GM19099 (cell line): ENCODE measurements around the gene DMRTA2.

Experiments
- POLR2A ChIP-seq: IDR thresholded peaks from 3 replicates; pipeline ENCODE4 v1.6.1; 2011; ENCODE audit warnings: low read depth; ENCODE audit not compliant: insufficient read length; ENCODE audit errors: extremely low read depth

The DMRTA2 gene

DNA sequence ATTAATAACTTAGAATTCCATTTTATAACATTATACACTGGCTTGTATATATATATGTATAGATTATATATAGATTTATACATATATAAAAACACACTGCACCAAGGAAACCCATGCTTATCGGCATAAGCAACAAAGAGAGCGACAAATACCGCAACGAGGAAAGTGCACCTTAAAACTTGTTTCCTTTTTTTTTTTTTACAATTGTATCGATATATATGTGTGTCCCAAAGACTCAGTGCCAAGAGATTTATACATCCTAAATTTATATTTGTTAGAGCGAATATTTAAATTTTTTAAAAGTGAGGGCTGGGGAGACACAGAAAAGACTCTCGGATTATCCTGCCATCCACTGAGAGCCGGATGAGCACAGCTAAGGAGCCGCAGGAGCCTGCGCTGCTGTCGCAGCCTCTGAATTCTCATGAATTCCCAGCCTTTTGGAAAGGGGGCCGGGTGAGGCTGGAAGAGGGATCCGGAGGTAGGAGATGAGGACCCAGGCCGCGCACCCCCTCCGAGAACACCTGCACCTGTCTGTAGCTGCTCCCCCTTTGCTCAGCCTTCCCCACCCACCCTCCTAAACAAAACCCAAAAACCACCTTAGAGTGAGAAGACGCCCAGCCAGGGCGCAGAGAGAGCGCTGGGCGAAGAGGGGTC is 5.2 kb downstream of the DMRTA2 start:
- no peak for TF ChIP-seq POLR2A

DNA sequence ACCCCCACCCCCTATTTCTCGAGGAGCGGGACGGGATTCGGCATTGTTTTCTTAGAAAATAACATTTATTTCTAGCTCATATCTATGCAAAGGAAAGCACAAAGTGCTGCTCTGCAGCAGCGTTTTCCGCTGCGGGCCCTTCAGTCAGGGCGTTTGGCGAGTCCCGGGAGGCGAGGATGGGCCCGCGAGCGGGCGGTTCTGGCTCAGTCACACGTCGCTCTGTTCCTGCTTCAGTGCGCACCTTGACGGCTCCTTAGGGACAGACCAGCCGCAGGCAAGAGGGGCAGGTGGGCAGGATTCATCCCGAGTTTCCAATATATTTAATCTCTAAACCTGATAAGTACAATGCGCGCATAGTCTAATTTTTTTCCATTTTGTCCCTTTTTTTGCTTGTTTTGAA is 5.7 kb downstream of the DMRTA2 start:
- TF ChIP-seq POLR2A: no peak

DNA sequence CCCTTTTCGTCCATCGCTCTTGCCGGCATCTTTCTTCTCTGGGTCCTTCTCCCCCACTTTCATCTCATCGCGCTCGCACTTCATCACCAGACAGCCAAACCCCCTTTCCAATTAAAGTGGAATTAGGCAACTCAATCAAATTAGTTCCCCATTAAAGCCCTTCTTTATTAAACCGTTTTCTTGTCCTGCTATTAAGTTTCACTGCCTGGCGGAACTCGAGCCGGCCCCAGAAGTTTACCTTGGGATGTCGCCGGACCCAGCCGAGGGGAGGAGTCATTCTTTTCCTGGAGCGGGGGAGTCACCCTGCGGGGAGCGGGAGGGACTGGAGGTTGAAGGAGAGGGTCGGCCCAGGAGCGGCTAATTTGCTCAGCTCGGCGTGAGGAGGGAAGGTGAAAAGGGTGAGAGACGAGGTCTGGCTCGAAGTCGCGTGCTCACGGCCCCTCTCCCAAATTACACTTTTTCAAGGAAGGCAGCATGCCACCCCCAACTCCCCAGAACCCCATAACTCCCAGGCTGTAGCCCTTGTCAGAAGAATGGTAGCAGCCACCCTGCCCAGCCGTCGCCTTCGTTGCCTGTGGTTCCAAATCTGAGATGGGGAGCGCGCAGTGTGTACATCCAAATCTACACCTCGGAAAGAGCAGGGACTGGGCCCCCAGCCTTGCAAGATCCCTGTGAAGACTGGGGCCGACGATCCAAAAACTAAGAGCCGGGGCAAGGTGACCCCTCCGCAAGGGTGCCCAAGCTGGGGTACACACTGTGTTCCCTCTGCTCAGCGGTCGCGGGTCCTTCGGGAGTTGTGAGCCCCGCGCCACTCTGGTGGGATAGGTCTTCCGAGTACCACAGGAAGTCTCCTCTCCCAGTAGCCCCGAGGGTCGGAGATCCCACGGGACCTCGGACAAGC is 6.4 kb downstream of the DMRTA2 start:
- no peak for TF ChIP-seq POLR2A

DNA sequence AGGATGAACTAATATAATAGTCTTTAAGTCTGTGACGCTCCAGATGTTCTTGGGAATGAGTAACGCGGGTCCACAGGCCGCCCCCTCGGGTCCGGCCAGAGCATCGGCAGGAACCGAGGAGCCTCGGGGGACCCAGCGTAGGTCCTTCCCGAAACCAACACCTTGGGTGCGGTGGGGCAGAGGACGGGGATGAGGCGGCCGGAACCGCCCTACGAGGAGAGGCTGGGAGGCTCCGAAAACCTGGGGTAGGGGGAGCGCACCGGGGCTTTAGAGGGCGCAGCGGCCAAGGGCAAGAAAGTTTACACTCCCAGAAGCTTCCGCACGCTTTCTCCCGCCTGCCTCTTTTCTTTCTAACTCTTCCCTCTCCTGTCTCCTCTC is 7.1 kb downstream of the DMRTA2 start:
- no peak for TF ChIP-seq POLR2A

DNA sequence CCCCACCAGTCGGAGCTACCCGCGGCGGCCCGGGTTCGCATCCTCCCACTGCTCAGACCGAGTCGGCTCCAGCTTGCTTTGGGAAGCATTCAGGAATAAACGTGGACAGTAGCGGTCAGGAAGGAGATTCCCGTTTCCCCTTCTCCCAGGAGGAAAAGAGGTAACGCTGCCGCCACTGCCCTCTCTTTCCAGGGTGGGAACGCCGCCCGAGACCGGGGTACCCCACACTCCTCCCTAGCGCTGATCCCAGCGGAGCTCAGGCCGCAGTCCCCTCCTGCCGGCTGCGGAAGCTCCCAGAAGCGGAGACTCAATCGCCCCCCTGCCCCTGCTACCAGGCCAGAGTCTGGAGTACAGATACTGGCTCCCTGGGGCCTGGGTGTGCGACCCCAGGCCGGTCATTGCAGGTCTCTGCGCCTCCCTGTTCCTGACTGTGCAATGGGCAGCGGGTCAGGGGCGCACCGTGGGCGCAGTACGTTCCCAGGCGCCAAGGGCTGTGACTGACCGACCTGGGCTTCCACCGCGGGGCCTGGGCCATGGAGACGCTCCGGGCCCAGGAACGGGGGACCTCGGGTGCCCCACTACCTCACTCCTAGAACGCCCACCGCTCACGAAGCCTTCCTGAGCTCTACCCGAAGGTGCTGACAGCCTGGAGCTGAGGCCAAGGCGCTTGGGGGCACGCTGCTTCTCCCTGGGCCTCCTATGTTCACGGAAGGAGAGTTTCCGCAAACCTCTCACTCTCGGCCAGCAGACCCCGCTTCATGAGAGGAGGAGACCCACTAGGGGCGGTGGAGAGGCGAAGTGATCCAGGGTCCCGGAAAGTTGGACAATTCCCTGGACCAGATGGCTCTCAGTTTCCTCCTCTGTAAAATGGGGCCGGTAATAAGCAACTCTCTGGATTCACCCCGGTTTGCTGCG is 7.8 kb downstream of the DMRTA2 start:
- no peak for TF ChIP-seq POLR2A

DNA sequence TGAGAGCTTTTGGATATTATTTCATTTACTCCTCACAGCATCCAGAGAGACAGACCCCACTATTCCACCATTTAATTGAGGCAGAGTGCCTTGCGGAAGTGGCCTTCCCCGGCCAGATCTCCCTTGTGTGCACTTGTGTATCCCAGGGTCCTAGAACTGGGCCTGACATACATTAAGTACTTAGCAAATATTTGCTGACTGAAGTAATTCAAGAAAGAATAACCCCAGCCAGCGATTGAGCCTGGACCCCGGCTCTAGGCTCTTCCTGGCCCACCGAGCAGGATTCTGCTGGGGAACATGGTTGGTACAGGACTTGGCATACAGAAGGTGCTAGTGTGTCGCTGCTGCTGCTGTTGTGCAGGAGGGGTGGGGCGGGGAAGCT is 8.4 kb downstream of the DMRTA2 start:
- no peak for TF ChIP-seq POLR2A

DNA sequence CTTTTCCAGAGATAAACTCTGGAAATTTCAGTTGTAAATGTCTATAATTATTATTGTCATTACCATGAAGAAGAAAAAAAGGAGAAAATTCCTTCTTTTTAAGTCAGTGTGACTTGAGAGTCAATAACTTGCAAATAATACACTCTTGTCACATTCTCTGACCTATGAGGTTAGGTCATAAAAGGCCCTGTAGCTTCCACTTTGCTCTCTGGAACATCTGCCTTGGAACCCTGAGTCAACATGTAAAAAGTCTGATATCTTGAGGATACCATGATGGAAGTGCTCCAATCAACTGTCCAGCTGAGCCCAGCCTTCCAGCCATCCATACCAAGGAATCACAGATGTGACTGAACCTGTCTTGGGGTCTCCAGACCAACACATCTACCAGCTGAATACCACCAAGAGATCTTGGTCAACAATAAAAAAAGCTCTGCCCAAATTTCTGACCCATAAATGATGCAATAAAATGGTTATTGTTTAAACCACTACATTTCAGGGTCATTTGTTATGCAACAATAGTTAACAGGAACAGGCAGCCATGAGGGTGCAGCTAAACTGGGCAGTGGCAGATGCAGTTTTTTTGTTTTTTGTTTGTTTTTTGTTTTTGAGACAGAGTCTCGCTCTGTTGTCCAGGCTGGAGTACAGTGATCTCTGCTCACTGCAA is 10.3 kb downstream of the DMRTA2 start:
- TF ChIP-seq POLR2A: no peak

DNA sequence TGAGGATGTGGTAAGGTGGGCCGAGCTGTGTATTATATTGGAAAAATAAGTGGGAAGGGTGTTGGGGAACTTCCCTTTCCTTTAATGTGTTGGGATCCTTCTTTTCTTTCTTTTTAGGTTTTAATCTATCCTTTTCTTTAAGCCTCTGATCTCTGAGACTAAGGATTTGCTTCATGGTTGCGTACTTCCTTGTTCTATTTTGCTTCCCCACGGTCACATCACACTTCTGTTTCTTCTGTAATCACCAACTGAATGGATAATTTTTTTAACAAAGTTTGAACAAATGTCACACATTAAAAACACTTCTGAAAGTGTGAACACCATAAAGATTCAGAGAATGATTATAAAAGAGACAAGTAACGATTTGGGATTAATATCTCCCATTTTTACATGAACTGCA is 17.4 kb downstream of the DMRTA2 start:
- TF ChIP-seq POLR2A: no peak

DNA sequence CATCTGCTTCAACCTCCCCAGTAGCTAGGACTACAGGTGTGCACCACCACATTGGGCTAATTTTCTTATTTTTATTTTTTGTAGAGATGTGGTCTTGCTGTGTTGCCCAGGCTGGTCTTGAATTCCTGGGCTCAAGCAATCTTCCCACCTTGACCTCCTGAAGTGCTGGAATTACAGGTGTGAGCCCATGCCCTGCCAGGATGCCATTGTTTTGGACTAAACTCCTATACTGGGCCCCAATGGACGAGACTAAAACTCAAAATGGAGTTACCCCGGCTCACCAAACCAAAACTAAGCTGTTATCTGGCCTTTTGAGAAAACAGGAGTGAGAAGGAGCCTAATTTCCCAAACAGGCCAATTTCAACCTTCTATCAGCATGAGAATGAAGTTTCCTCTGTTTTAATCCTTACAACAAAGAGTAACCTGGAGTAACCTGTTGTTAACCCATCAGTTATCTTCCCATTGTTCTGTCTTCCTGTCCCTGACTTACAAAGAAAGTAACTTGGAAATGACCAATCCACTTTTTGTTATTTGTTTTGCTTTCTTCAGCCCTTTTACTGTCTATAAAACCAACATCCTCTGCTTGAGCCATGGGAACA is 29.6 kb downstream of the DMRTA2 start:
- TF ChIP-seq POLR2A: no peak

DNA sequence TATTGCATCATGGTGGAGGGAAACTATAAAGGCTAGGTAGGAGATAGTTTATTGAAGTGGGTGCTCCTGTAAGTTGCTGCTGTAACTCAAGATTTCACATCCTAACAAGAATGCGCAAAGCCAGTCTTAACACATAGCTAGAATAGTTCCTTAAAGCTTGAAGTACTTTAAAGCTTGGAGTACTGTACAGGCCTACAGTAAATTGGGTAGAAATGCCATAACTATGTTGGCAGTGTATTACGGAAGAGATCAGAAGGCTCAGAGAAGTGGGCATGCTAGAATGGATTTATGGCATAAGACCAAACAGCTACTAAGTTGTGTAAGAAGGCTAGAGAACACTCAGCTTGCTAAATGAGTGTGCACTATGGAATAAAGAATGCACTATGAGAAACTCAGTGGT is 44.5 kb downstream of the DMRTA2 start:
- TF ChIP-seq POLR2A: no peak

DNA sequence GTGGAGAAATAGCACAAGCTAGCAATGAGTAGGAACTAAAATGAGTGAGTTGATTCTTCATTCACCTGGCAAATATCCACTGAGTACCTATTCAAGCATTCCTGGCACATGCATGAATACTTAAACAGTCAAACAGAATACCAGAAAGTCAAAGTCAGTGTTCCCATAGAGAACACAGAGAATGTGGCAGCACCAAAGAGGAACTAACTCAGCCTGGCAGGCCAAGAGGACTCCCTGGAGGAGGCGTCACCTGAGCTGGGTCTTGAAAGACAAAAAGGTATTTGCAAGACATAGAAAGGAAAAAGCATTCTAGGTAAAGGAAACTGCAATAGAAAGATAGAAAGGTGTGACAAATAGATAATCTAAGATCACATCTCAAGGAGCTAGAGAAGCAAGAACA is 49.7 kb downstream of the DMRTA2 start:
- no peak for TF ChIP-seq POLR2A

DNA sequence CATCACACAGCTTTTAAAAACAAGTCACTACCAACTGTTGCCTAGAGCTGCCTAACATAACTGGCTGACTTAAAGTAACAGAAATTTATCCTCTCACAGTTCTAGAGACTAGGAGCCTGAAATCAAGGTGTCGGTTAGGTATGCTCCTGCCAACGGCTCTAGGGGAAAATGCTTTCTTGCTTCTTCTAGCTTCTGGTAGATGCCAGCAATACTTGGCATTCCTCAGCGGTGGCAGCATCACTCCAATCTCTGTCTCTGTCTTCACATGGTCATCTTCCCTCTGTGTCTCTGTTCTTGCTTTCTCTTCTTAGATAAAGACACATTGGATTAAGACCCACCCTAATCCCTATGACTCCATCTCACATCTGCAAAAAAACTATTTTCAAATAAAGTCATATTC is 51.5 kb downstream of the DMRTA2 start:
- no peak for TF ChIP-seq POLR2A

DNA sequence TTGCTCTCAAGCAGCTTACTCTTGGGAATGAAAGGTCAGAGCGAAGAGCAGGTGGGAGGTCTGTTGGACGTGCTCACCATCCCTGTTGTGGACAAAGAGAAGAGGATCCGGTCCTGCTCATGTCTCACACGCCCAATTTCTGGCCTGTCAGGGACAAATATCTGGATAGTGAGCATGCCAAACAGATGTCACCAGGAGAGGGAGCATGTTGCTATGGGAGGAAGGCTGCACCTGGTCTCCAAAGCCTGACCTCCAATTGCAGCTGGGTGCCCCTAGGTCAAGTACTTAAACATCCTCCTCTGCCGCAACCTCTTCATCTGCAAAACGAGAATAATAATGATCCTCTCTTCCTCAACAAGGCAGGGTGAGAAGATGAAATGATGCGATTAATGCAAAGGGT is 53.4 kb downstream of the DMRTA2 start:
- TF ChIP-seq POLR2A: no peak

DNA sequence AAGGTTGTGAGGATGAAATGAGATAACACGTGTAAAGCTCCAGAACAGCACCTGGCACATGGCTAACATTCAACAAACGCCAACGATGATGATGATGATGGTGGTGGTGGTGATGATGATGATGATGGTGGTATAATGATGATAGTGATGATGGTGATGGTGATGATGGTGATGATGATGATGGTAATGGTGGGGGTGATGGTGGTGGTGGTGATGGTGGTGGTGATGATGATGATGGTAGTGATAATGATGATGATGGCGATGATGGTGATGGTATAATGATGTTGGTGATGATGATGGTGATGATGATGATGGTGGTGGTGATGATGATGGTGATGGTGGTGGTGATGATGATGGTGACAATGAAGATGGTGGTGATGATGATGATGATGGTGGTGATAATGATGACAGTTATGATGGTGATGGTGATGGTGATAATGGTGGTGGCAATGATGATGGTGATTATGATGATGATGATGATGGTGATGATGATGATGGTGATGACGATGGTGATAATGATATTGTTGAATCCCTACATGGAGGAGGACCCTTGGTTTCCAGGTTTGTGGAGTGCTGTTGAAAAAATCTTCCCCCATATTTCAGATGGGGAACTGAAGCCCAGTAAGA is 54.1 kb downstream of the DMRTA2 start:
- no peak for TF ChIP-seq POLR2A
